HT-29 (cell line): Measurements from ENCODE around the gene GNAI1. TPM values are rescaled to one million over a fixed set of nuclear protein-coding genes. Genes with fewer than 3 reads are reported as not detected.
A peak's percentile ranks its signal among the peaks of the same experiment; 100 is the strongest.

Experiments used
- DNase-seq: peaks from one replicate; pipeline ENCODE4 v3.0.0-alpha.2; 2015; ENCODE audit warnings: low spot score
- total RNA-seq: library from RNA; depleted of rRNA; stranded (reverse); fragments of >200 nt; shearing (Covaris generic); gene quantifications from 2 replicates; pipeline ENCODE4 v1.2.3, GENCODE V29; 2014

GNAI1 gene
- total RNA-seq, 1 experiment from 2014 or later: 30.7 TPM

DNA sequence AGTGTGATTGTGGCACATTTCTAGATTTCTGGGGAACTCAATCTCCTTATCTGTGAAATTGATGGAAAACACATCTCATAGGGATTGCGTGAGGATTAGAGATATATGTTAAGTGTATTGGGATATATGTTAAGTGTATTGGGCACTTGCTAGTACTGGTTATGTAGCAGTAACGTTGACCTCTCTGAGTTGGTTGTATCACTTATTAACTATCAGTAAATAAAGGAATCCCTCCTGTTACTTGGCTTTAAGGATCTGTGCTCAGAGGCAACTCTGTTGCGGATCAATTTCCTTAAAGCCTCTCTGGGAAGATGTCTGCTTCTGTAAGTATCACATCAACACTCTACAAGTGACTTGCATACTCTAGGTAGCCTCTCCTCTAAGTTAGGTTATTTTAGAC is 25.2 kb downstream of the GNAI1 start:
- no peak for DNase-seq

DNA sequence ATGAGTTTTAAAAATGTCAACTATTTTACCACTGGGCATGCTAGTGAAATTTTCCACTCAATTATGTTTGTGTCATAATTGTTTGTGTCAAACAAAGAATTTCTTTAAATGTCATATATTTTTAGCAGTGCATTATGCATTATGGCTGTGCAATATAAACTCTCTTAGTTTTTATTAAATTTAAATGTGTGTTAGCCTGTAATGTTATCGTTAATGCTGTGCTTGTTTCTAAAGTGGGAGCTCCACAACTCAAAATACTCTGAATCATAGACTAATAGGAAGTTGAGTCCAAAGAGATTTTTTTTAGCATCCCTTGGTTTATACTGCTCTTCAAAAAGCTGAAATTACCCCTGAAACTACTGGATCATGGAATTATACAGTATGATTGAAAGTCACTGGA is 26.8 kb downstream of the GNAI1 start:
- DNase-seq: no peak

DNA sequence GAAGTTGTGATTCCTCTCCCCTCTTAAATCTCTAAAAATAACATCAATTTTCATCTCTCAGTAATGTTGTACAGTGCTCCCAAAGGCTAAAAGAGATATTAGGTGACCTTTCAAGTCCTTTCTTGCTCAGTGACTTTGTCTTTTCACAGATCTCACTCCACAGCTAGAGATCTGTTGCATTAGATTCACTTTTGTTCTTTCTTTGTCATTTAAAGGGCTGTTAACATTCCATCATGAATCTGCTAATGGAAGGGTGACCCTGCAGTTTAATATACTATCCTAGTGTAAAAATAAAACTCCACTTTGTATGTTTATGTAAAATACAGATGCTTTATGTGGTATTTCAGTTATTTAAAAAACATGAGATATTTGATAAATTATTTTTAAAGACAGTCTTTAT is 30.5 kb downstream of the GNAI1 start:
- no peak for DNase-seq

DNA sequence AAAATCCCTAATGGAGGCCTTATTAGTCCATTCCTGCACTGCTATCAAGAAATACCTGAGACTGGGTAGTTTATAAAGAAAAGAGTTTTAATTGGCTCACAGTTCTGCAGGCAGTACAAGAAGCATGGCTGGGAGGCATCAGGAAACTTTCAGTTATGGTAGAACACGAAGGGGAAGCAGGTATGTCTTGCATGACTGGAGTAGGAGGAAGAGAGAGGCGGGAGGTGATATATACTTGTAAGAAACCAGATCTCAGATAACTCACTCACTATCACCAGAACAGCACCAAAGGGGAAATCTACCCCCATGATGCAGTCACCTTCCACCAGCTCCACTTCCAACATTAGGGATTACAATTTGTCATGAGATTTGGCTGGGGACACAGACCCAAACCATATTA is 35.8 kb downstream of the GNAI1 start:
- DNase-seq: no peak

DNA sequence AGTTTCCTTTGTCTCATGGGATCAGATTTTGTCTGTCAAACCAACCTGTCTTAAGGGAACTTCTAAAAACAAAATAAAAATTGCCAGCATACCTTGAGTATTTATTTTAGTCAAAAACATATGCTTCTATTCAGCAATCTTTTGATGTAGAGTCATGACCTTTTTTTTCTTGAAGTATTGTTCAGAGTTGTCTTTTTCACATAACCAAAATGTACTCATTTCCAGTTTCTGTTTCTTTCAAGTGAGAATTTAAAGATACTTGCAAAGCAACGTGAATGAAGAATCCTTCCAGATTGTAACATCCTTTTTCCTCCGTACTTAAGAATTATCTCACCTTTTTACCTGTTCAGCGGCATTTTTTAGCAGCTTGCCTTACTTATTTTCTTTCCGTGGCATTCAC is 37.8 kb downstream of the GNAI1 start:
- no peak for DNase-seq

DNA sequence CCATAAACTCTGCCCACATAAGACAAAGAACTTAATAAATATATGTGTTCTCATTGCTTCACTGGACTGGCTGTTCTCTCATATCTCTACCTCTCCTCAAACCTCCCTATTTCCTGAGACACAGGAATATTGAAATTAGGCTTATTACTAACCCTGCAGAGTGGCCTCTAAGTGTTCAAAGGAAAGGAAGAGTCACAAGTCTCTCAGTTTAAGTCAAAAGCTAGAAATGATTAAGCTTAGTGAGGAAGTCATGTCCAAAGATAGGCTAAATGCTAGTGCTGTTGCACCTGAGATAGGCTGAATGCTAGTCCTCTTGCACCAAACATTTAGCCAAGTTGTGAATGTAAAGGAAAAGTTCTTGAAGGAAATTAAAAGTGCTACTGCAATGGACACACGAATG is 41.1 kb downstream of the GNAI1 start:
- DNase-seq: no peak

DNA sequence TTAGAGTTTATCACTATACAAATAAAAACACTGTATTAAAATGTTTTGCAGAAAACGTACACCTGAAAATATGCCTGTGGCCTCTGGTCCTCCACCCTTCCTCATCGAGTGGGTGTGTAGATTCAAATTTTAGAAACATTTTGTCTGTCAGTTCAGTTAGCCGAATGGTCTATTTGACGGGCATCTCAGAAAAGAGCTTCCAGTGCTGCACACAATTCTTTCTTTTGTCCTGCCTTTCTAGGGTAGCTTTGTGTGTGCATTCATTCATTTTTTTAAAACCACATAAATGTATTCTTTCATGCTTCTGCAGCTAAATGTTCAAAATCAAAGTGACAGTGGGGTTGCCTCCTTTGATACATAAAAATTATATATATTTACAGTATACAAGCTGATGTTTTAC is 46.8 kb downstream of the GNAI1 start:
- no peak for DNase-seq

DNA sequence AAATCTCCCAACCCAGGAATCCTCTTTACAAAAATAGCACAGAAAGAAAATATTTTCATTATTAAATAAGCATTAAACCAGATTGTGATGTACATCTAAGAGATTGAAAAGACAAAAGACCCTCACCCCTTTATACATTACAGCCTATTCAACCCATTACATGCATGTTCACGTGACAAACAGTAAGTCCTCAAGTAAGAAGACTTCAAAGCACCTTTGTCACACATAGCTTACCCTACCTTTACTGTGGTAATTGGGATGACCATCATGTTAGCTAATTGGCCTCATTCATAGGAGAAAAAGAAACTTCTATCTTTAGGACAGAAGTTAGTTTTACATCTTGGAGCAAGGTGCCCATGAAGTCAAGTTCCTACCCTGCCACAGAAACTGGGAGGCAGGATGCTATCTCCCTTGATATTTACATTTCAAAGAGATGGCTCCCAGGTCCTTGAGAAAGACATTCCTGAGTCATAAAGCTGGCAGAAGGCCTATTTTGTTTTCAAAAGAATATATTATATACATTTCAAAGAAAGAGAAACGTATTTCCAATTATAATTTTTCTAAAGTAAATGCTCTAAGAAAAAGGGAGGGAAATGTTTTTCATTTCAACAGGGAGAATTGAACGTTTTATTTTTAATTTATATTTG is 48.1 kb downstream of the GNAI1 start:
- no peak for DNase-seq

DNA sequence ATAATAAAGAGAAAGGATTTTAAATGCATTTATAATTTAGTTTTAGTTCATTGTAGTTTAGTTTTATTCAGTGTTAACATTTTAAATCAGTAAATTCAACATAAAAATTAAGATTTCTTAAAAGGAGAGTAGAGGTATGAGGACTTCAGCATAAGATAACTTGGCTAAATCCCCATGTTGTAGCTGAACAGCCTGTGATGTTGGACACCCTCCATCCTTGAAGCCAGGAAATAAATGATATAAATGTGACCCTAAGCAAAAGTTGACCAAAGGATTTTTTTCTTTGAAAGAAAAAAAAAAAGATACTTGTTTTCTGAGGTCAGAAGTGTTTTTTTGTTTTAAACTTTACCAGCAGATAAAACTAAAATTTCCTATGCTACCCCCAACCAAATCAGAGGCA is 48.7 kb downstream of the GNAI1 start:
- no peak for DNase-seq

DNA sequence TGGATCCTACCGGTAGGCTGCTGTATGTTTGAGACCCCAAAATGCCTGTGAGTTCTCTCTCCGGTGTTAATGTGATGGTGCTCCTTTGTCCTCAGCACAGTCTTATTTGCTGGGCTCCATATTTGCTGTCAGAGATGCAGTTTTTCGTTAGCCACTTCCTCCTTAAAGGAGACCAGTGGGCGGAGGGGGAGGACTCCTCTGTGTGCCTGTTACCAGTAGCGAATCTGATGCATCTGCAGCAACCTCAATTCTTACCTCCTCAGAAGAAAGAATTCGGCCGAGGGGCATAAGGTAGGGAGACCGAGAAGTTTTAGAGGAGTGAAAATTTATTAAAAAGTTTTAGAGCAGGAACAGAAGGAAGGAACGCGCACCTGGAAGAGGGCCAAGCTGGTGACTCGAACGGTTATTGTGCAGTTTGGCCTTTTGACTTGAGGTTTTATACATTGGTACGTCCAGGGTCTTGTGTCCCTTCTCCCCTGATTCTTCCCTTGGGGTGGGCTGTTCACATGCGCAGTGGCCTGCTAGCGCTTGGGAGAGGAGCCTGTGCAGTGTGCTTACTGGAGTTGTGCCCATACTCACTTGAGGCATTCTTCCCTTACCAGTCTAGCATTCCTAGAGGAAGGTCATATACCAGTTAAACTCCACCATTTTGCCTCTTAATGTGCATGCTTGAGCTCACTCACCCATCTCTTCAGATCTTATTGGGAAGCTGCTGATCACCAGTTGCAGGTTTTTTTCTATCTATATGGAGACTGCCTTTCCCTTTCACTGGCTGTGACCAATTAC is 49.5 kb downstream of the GNAI1 start:
- DNase-seq: no peak

DNA sequence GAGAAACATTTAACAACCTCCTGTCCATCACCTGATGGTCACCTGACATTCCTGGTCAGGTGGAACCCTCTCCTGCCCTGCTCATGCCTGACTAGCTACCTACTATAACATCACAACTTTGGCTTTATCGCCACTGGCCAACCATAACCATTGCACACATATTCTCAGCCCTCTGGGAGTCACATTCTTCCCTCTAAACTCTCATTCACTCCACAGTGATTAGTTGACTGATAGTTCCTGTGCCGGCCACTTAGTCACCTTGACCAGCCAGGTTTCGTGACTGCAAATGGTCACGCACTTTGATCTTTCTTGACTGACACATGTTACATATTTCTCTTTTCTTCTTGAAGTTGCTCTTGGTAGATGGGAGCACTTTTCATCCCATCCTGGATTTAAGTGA is 50.1 kb downstream of the GNAI1 start:
- no peak for DNase-seq

DNA sequence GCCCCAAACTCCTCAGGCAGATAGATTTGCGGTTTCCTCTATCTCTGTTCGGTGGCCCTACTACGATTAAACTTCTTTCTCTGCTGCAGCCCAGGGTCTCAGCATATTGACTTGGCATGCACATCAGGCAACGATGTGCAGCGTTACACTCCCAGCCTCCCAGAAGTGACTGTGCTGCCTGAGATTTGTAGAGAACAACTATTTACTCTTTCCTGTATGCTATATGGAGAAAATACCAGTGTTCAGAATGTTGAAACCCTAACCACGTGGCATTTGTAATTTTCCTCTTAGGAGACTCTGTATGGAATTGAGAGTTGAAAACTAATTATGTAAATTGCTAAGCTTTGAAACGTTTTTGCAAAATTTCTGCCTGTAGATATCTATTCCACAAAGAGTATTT is 50.9 kb downstream of the GNAI1 start:
- no peak for DNase-seq

DNA sequence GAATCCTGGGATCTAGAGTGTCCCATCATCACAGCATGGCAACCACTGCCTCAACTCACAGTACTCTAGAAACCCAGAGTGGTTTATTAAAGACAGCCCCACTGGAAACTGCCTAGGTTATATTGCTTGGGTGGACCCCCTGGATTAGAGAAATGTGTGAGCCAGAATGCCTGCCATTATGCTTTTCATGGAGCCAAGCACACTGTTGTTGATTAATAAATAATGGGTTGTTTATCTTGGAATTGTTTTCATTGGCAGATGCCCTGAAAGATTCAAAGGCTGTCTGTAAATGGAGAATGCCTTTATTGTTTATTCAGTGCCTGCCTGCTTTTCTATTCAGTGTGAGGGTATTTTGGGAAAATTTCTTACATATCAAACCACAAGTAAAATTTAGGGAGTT is 52.1 kb downstream of the GNAI1 start:
- no peak for DNase-seq

DNA sequence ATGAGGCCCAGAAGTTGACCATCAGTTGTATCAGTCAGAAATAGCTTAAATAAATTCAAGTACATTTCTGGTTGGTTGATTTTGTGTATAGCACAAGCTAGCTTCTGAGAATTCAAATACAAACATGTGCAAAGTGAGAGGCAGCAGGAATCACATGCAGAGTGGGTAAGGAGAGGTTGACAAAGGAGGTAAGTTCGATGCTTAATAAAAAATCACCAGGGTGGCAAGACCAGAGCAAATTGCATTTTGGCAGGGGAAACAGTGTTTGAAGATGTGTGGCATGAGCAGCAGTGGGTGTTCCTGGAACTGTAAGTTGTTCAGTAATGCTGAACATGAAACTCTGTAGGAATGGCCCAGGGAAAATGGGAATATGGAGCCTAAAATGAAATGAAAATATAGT is 52.6 kb downstream of the GNAI1 start:
- no peak for DNase-seq

DNA sequence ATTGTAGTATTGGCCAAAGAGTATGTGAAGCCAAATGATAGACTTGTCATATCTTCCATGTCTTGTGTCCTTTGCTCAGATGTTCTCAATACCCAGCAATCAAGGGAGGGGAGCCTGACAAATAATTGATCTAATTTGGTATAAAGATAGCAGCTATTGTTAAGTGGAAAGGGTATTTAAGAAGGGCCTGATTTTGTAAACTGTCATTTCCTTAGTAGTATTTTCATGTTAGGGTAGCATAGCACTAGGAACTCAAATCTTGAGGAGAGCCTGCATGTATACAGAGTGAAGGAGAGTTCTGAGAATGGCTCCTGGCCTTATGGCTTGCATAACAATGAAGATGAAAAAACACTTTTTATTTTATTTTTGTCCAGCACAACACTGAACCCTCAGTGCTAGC is 53.1 kb downstream of the GNAI1 start:
- DNase-seq: no peak

DNA sequence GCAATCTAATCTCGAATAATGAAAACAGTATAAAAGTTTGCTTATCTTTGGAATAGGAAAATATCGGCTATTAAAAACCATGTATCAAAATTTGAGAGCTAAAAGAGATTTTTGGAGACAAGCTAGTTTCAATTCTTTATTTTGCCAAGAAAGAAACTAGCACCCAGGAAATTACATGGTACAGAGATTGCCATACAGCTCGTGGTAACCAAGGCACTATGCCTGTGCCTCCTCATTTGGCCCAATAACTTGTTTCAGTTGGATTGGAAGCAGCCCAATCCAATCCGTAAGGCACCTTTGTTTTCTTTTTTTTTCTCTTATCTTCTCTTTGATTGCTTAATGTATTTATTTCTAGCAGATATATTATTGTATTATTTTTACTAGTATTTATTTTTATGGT is 55.0 kb downstream of the GNAI1 start:
- DNase-seq: no peak

DNA sequence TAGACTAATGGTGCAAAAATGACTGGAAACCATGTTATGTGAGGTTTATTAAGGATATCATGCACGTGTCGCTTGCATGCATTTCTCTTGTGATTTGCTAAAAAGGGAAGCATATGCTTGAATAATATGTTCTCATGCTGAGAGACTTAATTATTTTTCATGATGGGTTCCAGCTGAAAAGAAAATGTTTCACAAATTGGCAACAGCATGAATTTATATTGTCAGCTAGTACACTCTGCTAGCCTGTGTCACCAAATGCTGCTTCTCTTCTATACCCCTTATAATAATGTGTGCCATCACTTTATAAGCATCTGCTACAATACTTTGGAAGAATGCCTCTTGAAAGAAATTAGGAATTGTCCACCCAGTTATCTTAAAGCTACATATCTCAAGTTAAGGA is 63.0 kb downstream of the GNAI1 start:
- no peak for DNase-seq

DNA sequence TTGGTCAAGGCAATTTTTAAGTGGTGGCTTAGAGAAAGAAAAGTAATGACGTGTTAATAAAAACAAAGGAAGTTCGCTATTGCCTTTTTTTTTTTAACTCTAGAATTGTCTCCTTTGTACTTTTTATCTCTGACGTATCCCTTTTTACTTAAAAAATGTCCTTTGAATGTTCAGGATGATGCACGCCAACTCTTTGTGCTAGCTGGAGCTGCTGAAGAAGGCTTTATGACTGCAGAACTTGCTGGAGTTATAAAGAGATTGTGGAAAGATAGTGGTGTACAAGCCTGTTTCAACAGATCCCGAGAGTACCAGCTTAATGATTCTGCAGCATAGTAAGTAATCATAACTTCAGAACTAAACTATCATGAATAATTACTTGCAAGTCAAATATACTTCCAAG is 64.4 kb downstream of the GNAI1 start:
- no peak for DNase-seq

DNA sequence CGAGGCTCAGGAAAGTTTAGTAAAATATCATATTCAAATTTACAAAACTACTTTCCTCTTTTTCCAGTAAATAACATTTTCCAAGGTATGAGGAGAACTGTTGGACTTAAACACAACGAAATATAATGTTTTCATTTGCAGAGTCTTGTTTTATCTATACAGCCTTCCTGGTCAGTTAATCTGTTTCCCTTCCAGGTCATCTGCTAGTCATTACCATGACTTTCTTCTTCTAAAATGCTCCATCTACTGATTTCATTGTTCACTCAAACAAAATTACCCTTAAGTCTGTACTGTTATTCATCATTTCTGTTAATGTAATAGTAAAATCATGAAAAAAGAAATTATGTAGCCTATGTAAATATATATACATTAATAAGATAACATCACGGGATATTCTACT is 69.8 kb downstream of the GNAI1 start:
- no peak for DNase-seq

DNA sequence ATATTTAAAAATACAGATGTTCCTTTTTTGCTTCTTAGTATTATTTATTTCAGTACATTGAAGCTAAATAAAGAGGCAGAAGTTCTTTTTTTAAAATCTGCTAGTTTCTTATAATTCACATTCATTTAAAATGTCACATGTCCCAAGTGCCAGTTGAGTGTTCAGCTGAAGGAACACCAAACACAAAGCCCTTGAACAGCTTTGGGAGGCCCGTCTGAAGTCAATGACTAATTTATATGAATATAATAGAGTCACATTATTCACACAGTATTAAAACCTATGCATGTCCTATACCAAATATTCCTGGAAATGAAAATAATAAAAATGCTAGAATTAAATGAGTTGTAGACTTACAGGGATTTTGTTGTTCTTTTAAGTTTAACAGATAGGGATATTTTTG is 70.3 kb downstream of the GNAI1 start:
- no peak for DNase-seq

DNA sequence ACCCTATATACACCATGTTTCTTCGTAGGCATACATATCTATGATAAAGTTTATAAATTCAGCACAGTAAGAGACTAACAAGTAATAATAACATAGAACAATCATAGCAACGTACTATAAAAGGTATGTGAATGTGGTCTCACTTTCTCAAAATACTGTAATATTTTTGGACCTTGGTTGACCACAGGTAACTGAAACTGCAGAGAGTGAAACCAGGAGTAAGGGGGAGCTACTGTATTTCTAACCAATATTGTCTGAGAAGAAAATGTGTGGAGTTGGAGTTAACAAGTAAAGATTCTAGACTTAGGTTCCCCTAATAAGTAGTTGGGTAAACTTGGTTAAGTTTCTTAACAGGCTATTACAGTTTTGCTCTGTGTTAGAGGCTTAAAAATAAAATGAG is 72.1 kb downstream of the GNAI1 start:
- peak; percentile 26 for DNase-seq

DNA sequence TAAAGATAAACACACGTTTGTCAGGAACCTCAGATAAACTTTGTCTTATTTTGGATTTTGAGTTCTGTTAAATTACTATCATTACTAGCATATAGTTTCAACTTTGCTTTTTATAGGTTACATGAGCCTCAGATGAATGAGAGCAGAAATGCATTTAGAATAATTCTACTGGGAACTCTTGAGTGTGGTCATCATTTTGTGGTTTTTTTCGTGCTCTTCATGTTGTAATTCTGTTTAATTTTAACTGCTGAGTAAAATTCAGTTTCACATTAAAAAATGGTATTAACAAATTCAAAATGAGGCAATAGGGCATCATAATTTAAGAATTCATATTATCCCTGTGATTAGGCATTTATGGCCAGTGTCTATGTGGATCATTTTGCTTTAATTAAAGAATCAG is 72.9 kb downstream of the GNAI1 start:
- DNase-seq: no peak

DNA sequence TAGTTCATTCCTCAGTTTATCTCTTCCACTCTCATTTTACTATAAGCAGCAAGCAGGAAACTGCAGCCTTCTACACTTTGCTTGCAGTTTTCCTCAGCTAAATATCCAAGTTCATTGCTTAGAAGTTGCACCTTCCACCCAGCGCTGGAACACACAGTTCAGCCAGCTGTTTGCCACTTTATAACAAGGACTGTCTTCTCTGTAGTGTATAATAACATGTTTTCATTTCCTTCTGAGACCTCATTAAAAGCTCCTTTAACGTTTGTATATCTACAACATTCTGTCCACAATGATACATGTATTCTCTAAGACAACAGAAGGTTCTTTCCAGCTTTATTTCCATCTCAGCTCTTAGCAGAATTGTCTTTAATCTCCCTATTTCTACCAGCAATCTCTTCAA is 74.1 kb downstream of the GNAI1 start:
- DNase-seq: no peak

DNA sequence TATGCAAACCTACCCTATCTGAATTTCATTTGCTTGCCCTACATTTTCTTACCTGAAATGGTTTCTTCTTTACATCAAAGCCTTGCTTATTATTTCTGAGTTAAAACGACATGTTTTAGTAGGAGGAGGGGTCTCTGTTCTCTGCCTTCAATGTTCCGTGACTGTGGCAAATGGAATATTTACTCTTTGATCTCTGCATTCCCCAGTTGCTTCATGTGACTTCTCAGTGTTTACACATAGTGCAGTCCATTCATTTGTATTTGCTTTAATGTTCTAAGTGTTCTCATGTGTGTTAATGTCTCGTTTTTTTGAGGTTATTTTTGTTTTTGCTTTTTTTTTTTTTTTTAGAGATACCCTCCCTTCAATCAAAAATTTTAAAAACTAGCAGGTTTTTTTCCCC is 75.8 kb downstream of the GNAI1 start:
- peak; percentile 26 for DNase-seq
